Hepatocyte (in vitro differentiated cells): Measurements from ENCODE around the gene SLC4A7.

ENCODE experiments used
- CTCF ChIP-seq: fragments of 200-600 bp; sonication (generic); IDR thresholded peaks from 2 replicates; pipeline ENCODE4 v1.5.1; 2016; ENCODE audit warnings: antibody characterized with exemption, mild to moderate bottlenecking; ENCODE audit not compliant: poor library complexity
- EZH2 ChIP-seq: fragments of 200-600 bp; sonication (generic); IDR thresholded peaks from 2 replicates; pipeline ENCODE4 v1.6.1; 2016; ENCODE audit warnings: antibody characterized with exemption, mild to moderate bottlenecking, borderline replicate concordance

GRCh38 chr3:27532426-27533260 lies 48.5 kb upstream of the SLC4A7 start:
- no peak for TF ChIP-seq CTCF
- TF ChIP-seq EZH2 = no peak
